GM21619 (cell line): ENCODE measurements around the gene MKKS.
"Not testable (repeated sequence)": the region's sequence is repeated elsewhere in the genome, so short reads cannot be mapped to it uniquely, and the experiment has no call there.

Source experiments
- ATAC-seq: cut with Tn5 transposase; IDR thresholded peaks from one replicate; pipeline ENCODE4 v1.9.1; 2021; ENCODE audit not compliant: unreplicated experiment

Gene MKKS

DNA sequence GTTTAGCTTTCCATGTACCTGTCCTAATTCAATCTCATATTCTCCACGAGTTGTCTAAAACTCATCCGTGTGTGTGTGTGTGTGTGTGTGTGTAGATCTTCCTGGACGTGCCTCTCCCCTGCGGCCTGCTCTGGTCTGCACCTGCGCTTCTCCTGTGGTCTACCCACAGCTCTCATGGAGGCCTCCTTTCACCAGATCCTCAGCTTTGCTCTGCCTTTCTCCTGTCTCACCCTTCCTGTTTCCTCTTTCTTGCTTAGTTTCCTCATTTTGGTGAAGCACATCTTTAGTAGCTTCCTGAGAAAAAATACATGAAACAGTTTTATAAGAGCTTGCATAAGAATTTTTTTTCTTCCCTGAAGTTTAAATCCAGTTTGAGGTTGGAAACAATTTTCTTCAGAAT, 19.2 kb upstream of the MKKS start:
- peak; percentile 96 for ATAC-seq

DNA sequence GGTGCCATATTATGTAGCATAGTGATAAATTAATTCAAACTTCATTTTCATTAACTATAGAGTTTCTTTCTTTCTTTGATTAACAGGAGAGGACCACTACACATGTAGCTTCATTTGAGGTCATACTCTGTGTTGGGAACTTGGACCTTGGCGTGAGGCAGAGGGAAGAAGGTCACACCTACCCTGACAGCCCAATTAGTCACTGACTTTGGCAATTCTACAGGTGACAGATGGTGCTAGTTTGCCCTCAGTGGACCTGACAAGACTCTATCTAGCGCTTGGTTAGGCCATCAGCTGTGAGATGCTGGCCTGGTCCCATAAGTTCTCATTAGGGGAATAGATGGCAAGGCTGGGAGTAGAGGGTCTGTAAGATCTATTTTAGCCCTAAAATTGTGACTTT, 15.2 kb upstream of the MKKS start:
- no peak for ATAC-seq

DNA sequence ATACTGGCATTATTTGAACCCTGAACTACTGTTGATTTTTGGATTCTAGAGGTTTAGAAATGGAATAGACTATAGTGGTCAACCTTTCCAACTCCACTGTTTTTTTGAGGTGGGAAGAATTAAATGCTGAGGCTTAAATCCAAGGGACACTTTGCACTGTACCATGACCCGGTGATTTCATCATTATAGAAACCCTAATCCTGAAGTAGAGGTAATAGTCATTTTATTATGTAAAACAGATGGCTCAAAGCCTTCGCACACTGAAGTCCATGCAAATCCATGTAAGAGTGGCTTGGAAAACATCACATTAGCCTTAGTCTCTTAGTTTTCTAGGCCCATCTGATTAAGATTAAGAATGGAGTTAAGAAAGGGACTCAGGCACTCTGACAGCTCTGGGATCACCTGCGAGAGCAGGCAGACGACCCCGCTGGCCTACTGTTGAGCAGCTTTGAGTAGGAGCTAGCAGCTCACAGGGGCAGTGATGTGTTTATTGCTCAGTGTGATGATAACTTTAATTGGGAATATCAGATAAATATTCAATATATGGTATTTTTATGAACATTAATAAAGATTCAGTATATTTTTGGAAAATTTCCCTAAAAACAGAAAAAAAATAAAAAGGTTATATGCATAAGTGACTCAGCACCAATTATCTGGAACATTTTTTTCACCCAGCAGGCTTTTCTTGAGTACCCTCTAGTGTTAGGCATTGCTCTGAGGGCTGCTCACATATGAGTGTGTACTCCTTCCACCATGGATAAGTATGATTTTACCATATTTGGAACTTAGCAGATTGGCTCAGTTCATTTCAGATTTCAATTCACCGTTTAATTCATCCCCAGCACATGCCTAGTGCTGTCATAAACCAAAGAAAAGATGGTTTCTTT, 14.5 kb upstream of the MKKS start:
- no peak for ATAC-seq

DNA sequence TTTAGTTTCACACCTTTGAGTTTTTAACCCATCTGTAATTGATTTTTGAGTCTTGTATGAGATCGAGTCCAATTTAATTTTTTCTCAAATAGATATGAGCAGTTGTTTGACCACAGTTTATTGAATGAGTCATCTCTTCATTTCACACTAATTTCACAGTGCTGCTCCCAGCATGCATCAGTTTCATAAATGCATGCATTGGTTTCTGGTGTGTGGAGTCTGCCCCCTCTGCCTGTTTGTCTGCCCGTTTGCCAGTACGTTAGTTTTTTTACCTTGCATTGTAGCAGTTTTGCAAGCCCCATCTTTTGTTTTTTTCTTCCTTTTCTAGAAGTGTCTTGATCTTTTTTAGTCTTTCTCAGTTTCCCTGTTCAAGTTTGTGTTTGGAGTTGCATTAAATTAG, 13.0 kb upstream of the MKKS start:
- ATAC-seq, result peak; percentile 97

DNA sequence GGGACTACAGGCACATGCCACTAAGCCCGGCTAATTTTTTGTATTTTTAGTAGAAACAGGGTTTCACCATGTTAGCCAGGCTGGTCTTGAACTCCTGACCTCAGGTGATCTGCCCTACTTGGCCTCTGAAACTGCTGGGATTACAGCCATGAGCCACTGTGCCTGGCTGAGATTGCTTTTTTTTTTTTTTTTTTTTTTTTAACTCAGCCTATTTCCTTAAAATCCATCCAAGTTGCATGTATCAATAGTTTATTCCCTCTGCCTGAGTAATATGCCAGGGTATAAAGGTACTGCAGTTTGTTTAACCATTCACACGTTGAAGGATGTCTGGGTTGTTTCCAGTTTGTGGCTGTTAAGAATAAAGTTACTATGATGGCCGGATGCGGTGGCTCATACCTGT, 11.7 kb upstream of the MKKS start:
- ATAC-seq, result no peak

DNA sequence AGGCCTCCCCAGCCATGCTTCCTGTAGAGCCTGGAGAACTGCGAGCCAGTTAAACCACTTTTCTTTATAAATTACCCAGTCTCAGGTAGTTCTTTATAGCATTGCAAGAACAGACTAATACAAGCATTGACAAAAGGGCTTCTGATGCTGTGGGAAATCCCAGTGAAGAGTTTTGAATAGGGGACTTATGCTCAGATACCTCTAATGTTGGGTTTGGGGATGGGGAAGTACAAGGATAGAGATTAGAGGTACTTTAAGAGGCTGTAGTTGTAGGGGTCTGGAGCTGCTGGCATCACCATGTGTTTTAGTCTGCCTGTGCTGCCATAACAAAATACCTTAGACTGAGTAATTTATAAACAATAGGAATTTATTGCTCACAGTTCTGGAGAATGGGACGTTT, 9.9 kb upstream of the MKKS start:
- ATAC-seq, result no peak

DNA sequence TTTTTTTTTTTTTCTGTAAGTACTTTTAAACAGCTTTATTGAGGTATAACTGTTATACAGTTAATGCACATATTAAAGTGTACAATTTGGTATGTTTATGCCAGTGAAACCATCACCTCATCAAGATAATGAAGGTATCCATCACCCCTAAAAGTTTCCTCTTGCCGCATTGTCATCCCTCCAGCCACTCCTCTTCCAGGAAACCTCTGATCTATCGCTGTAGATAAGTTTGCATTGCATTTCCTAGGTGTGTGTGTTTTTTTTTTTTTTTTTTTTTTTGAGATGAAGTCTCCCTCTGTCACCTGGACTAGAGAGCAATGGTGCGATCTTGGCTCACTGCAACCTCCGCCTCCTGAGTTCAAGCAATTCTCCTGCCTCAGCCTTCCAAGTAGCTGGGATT, 4.2 kb upstream of the MKKS start:
- no peak for ATAC-seq

DNA sequence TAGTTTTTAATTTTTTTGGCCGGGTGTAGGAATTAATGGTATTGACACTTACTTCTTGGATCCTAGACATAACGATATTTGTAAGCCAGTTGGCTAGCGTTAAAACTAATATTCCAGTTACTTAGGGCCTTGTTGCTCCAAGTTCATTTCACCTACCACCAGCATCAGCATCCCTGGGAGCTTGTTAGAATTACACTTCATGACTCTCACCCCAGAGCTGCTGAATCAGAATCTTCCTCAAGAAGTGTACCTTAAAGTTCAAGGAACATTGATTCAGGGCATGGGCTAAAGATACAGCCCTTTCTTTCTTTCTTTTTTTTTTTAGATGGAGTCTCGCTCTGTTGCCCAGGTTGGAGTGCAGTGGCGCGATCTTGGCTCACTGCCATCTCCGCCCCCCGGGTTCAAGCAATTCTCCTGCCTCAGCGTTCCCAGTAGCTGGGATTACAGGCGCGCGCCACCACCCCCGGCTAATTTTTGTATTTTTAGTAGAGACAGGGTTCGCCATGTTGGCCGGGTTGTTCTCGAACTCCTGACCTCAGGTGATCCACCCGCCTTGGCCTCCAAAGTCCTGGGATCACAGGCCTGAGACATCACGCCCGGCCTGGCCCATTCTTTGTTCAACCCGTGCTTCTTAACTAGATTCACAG, 2.2 kb upstream of the MKKS start:
- no peak for ATAC-seq

DNA sequence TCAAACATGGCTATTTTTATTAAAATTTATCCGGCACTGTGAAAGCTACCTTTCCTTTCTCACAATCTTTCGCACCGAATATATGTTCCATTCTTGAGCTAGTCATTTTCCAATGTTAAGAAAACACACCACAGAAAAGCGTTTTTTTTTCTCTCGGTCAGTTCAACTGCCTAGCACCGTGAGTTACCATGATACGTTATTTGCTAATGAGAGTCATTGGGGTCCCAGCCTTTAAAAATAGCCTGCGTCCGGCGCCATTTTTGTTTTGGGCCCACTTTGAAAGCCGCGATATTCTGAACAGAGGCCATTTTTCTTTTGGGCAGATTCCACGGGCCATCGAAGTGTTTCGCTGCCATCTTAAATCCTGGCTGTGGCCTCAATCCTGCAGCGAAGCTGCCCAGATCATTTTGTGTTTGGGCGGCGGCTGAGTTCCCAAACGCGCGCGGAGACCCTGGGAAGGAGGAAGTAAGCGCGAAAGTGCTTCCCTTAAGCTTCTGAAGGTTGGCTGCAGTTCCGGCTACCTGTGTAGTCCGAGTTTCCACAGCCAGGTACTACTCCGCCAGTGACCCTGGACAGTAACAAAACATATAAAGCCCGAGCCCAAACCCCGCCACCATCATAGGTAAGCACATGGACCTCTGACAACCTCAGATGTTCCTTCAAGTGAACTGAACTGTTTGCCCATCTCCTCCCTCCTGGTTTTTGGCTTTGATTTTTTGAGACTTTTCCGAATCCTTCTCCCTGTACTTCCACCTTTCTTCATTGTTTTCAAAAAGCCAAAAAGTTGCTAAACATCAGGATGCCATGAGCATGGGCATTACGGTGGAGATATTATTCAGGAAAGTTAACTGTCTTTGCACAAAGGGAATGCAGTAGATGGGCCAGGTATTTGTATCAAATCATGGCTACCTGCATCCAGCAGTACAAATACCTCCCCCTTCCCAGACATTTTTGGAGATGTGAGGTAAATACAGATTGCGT, 1.1 kb upstream of the MKKS start, which contains the start of gene SLX4IP:
Gene SLX4IP, plus strand, starts transcription at position 474 of the 981 bp plus-strand sequence. CDS start 22,900 bp downstream, outside the sequence.
- peak; percentile 55 for ATAC-seq

DNA sequence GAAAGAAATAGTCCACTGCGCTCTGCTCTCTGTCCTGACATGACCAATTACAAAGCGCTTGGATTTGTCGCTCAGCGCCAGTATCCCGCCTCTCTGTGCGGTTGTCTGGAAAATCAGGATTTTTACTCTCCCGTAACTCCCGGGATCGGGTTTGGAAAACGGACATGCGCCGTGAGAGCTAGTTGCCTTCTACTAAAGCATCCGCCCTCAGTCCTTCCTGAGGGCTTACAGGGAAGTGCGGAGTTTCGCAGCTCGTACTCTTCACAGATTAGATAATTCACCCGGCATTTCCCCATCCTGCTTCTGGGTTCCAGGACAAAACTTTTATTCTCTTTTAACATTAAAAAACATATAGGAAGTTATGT, 427 bp upstream of the MKKS start:
- ATAC-seq, result peak; percentile 36

DNA sequence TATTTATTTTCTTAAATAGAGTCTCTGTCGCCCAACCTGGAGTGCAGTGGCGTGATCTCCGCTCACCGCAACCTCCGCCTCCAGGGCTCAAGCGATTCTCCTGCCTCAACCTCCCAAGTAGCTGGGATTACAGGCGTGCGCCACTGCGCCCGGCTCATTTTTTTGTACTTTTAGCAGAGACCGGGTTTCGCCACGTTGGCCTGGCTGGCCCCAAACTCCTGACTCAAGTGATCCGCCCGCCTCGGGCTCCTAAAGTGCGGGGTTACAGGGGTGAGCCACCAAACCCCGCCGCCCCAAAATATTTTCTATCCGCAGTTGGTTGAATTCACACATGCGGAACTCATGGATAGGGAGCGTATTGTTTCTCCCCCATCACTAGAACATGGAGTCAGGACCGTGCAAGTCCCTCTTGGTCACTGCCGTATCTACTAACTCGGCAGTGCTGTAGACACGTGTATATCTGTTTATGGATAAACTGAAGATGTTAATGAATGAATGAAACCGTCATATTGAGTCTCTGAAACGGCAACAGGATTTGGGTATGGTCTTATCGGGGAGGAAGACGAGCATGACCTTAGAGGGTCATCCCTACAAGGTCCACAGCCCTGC, 904 bp downstream of the MKKS start:
- no peak for ATAC-seq

DNA sequence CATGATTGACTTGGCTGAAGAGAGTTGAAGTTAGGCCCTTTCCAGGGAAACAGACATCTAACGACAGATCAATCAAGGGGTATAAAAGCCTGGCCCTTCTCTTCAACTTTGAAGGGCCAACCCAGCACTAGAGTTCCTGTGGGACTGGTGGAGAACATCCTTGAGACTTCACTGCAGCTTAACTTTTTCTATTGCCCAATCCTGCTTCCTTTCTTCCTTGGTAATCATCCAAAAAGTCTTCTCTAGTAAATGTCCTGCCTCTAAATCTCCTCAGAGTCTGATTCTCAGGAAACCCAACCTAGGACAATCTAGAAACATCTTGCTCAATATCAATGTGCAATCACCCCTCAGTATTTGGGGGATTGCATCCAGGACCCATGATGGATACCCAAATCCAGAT, 1.9 kb downstream of the MKKS start:
- ATAC-seq, result no peak

DNA sequence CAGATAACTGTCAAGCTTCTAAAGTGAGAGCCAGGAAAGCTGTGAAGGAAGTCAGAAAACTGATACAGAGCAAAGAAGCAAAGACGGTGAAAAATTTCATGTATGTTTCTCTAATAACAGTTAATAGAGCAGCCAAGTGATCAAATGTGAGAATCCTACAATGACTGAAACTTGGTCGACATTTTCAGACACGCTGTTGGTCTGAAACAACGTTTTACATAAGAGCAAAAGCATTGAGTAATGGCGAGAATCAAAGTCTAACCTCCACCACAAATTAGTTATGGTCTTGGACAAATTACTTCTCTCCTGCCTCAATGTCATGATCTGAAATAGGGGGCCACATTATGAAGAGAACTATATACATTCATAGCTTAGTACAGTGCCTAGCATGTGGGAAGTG, 3.3 kb downstream of the MKKS start:
- ATAC-seq, result no peak

DNA sequence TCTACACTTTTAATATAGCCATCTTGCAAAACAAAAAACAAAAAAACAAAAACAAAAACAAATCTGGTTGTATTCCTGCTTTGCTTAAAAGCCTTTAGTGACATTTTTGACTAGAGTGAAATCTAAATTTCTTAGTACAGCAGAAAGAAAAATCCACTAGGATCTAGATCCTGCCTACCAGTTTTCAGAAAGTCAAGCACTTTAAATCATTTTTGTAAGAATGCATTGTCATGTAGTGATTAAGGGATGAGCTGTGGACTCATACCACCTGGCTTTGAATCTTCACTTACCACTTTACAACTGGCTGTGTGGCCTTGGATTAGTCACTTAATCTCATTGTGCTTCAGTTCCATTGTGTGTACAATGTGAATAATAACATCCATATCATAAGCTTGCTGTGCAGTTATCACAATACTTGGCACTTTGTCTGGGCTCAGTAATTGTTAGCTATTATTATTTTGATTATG, 4.0 kb downstream of the MKKS start:
- no peak for ATAC-seq

DNA sequence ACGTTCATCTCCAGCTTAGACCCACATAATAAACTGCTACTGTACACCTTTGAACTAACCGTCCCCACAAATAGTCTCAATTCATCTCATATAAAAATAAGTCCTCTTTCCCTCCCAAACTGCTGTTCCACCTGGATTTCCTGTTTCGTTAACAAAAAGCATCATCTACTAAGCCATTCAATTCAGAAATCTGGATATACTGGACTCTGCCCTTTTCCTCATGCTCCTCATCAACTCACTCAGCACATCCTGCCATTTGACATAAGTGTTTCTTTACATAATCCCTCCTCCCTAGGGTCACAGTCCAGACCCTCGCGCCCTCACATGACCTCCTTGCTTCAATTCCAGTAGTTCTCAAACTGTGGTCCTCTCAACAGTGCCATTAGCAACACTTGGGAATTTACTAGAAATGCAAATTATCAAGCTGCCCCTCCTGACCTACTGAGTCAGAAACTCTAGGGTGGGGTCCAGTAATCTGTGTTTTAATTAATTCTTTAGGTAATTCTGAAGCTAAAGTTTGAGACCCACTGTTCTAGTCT, 4.5 kb downstream of the MKKS start:
- no peak for ATAC-seq

DNA sequence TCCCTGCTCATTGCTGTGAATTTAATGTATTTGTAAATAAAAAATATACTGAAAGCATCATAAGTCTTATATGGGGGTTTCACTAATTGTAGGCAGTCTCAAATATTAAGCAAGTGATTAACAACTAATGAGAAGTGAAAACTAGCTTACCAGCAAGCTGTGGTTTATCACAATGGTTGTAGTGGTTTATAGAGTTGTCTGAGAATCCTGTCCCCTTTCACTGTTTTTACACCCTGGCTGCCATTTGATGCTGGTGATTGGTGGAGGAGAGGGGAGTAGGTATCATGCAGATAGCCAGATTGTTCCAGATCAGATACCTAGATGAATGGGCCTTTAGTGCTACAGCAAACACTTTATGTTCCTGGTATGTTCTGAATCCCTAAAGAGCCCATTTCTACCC, 6.0 kb downstream of the MKKS start:
- no peak for ATAC-seq

DNA sequence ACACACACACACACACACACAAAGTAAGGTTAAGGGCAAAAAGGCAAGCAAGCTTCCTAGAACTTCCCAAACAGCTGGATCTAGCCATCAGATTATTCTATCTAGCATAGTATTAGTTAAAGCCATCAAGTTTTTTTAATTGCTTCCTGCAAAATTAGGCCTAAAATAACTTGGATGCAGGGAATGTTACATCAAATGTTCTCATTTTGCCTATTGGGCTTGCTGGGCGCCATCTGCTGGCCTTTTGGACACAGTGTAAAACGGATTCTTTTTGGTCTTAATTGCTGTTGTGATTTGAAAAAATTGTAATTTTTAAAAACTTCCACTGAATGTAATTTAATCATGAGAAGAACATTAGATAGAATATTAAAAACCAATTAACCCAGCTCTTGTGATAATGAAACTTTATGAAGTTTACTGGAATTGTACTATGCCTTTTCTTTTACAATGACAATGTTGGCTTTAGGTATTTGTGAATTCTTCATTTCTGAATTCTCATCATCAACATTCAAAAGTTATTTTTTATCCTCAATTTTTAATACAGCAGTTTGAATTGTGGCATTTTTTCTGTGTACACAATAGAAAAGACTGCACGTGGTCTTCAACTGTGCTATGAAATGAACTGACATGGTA, 6.8 kb downstream of the MKKS start:
- no peak for ATAC-seq

DNA sequence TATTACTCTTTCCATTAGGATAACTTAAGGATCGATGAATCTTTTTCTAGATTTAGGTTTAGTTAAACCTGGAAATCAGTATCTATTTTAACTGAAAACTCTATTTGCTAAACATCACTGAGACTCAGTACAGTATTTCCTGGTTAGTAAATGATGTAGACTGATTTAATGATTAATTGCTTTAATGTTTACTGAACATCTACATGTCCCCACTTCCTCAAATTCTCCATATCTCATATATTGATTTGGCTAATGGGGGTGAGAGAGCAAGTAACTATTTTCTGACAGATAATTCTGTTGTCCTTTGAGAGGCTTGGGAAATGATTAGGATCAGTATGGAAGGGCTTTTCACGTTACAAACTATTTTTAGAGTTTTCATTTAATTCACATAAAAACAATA, 10.3 kb downstream of the MKKS start:
- ATAC-seq, result peak; percentile 77

DNA sequence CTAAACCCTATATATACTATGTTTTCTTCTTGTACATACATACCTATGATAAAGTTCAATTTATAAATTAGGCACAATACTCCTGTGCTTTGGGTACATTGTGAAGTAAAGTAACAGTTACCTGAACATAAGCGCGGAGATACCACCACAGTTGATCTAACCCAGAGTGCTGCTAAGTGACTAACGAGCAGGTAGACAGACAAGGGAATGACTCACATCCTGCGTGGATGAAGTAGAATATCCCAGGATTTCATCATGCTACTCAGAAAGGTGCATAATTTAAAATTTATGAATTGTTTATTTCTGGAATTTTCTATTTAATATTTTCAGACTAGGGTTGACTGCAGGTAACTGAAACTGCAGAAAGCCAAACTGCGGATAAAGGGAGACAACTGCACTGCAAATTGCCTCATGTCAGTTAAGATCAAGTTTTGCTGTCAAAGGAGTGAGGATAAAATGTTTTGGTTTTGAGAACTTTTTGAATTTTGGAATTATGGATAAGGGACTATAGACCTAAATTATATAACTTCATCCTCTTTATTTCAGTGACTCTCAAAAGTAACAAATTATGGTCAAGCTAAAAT, 14.4 kb downstream of the MKKS start:
- no peak for ATAC-seq

DNA sequence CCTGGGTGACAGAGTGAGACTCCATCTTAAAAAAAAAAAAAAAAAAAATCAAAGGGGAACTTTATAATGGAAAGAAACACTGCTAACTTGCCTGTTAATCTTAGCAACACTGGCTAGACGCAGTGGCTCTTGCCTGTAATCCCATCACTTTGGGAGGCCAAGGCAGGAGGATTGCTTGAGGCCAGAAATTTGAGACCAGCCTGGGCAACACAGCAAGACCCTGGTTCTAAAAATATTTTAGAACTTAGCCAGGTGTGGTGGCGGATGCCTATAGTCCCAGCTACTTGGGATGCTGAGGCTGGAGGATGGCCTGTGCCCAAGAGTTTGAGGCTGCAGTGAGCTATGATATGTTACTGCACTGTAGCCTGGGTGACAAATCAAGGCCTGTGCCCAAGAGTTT, 16.8 kb downstream of the MKKS start:
- ATAC-seq, result not testable (repeated sequence)
